ENCODE data around the gene KCNH4.

DNA sequence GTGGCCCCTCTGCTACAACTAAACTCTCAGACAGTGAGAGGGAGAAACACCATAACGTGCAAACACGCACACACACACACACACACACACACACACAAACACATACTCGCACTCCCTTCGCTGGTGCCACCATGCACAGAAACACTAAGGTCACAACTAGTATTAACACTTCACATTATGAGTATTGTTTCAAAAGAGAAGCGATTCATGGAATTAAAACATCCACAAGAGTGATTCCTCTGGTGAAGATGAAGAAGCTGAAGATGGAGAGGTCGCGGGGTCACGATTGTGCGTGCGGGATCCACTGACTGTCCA, 20.5 kb upstream of the KCNH4 start:
- TF ChIP-seq POLR2A (IDR thresholded peaks at IDR 0.05) = no peak
- TF ChIP-seq CTCF (IDR thresholded peaks at IDR 0.05) = no peak
